NCI-H524 treated with DMSO at 0.1 percent for 48 hours (cell line): ENCODE data around the gene ARHGEF17.

Experiments
- DNase-seq: peaks from one replicate; lab custom pipeline; 2025; lab: John Stamatoyannopoulos, UW

The ARHGEF17 gene

DNA sequence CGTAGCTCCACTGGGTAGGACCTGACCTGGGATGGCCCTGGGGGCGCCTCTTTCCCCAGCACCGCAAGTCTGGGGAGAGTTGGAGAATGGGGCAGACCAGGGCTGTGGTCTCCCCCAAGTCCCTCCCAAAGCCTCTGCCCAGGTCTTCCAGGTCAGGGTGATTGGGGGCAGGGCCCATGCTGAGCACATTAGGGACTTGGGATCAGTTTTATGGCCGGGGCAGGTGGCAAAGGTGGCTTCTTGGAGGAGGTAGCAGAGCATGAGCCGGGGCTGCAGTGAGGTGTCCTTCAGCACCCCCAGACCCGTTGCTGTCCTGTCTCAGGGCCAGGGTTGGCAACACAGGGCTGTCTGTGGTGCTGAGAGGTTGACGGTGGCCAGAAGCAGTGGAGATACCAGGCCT, 74.1 kb downstream of the ARHGEF17 start:
- DNase-seq, result no peak

DNA sequence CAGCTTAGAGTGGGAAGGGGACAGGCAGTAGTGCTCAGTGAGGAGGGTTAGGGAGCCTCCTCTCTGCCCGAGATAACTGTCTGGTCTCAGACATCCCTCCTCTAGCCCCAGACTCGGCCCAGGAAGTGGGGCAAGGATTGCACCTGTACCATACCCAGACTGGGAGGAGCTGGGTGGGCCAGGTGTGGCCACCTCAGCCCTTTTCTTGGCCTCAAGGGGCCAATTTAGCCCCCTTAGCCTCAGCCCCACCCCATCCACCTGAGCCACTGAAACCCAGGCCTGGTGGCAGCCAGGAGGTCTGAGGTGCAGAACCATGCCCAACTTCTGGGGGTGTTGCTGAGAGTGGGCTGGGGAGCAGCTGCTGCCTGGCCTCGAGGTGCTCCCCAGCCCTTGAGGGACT, 74.7 kb downstream of the ARHGEF17 start:
- DNase-seq, result no peak

DNA sequence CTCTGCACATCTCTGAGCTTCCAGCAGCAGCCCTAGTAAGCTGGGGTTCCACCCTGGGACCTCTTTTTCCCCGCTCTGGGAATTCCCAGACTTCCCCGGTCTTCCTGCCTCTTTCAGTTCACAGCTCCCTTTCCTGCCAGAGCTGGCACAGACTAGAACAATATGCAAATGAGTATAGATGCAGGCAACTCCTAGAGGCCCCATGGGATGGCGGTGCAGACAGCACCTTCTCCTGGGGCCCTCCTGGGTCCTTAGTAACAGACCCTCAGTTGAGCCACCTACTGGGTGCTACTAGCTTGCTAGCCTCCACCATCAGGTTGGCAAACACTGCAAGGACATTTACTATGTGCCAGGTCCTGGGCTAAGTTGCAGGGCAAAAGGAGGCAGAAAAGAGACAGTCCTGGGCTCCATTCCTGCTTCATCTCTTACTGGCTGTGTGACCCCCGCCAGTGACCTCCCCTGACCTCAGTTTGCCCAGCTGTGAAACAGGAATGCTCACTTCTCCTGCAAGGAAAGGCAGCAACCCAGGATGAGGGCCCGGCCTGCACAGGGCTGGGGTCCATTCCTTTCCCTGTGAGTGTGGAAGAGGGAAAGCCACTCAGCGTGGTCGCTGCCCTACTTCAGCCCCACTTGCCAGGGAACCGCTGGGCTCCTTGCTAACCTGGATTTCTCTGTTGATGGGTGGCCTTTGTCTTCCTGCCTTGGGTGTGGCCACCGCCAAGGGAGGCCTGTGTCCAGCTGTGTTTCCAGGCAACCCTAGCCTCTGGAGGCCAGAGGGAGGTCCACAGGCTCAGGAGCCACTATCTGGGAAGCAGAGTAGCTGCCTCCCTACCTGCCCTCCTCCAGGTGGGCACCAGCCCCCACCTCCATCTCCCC, 75.4 kb downstream of the ARHGEF17 start:
- no peak for DNase-seq

DNA sequence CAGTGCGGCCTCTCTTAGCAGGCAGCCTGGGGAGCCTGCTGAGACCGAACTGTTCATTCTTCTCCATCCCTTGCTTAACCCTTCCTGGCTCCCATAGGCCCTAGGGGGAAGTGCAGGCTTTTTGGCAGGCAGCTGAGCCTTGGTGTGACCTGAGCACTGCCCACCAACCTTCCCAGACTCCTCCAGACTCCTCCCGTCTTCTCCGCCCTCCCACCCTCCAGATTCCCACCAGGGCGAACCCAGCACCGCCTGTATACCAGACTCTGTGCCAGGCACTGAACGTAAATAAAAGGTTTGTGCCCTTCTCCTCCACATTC, 76.0 kb downstream of the ARHGEF17 start:
- no peak for DNase-seq

DNA sequence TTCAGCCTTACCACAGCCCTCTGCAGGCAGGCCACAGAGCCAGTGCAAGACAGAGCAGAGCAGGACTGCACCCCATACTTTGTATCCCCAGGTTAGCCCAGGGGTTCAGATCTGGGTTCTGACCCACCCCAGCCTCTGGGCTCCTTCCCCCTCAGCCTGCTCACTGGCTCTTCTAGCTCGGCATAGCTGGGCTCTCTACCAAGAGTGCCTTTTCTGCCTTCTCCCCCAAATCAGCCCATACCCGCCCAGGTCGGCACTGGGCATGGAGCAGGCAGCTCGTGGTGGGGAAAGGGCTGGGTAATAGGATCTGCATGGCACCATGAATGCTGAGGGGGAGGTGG, 76.4 kb downstream of the ARHGEF17 start:
- DNase-seq, result no peak

DNA sequence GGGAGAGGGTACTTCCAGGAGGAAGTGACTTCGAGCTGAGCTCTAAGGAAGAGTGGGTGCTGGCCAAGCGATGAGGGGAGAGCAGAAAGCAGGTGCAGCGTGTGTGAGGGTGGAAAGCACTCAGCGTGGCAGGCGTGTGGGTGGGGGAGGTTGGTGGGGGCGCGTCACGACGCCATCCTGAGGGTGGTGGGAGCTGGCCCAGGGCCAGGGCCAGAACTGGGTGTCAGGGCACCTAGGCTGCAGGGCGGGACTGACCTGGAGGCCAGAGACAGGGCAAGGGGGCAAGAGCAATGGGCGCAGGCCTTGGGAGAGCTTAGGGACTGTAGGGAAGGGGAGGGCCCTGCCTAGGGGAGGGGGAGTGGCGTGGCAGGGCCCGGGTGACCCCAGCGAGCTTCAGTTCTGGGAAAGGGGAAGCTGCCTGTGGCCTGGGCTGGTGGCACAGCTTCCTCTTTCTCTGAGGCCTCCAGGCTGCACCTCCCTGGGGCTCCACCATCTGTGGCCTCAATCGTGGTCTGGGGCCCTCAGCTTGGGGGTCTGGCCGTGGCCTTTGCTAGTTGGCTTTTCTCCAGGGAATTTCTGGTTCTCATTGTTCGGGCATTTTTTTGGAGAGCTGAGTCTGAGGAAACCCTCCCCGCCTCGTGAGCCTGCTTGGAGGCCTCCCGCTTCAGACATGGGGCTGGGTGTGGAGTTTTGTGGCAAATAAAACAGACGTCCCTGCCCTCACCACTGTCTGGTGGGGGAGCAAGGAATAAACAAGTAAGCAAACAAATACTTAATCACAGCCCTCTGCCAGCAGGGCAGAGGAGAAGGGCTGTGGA, 77.0 kb downstream of the ARHGEF17 start:
- no peak for DNase-seq

DNA sequence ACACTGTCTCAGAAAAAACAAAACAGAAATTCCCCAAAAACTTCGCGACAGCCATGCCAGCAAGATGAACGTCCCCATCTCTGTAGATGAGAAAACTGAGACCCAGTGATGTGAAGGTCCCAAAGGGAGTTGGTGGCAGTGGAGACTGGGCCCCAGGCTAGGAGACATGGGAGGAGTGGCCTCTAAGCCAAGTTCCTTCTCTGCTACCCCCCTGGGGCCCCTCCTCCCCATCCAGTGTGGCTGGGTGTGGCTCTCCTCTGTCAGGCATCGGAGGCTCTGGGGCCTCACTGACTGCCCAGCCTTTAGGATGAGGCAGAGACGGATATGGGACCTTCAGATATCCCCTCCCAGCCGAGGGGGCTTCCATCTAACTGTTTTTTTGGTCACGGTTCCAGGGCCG, 77.9 kb downstream of the ARHGEF17 start:
- DNase-seq, result no peak

DNA sequence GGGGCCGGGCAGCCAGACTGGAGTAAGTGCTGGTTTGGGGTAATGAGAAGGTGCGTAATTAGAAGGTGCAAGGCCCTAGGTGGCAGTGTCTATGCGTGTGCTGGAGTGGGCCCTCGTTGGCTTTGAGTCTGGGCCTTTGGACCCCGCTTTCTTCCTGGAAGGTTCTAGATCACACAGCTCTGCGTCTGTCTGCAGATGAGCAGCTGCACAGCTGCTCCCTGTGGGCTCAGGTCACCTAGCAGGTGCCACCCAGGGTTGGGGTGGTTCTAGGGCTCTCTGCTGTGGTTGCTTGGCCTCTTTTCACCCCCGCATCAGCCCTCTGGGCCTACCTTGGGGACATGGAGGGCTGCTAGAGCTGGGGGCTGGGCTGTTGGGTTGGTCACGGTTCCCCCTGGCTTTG, 78.5 kb downstream of the ARHGEF17 start:
- DNase-seq, result no peak

DNA sequence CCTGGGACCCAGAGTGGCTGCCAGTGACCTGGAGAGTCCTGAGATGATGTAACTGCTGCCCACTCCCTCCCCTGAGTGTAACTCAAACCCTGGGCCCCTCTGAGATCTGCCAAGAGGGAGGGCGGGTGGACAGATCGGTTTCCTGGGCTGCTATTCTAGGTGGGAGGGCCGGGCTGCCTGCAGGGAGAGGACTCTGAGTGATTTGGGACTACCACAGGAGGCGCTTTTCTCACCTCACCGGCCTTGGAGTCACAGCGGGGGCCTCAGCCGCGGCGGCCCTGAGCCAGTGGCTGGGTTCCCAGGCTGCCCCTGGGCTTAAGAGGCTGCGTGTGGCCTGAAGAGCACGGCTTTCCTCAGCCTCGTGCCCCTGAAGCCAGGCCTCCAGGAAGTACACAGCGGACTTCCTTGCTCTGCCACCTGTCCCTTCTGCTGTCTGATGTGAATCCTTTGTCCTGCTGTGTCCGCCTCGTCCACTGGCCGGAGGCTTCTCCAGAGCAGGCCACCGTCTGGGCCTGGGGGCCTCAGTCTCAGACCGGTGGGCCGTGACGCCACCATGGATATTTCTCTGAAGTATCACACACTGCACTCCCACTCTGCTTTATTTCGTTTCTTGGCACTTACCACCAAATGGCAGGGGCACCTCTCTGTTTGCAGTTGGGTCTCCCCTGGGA, 79.7 kb downstream of the ARHGEF17 start:
- DNase-seq, result no peak

DNA sequence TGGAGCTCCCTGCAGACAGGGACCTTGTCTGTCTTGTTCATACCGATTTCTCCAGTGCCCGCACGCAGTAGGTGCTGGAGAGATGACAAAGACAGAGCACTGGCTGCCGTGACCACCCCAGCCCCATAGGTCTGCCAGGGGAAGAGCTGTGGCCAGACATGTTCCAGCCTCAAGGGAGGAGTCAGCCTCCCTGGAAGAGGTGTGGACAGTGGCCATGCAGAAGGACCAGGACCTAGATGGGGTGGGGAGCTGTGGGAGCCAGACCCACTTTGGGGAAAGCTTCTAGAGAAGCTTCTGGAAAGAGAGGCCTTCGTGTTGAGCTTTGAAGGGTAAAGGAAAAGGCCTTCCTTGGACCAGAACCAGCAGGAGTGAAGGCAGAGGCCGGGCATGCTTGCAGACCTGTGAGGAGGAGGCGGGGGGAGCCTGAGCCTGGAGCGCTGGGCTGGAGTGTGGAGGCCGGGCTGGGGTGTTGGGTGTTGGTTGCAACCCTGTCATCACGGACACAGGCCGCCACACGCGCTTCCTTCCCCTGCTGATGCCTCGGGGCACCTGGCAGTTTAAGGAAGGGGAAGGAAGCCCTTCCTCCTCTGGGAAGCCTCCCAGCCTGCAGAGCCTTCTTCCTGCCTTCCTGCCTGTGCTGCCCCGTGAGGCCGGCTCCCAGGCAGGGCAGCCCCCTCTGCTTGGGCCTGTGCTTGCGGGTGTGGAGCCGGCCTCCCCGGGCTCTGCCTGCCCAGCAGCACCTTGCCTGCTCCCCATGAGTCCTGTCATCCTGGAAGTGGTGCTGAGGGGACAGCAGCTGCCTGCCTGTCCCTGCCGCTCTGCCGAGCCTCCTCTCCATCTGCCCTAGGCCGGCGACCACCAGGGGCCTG, 80.4 kb downstream of the ARHGEF17 start:
- DNase-seq, result no peak

DNA sequence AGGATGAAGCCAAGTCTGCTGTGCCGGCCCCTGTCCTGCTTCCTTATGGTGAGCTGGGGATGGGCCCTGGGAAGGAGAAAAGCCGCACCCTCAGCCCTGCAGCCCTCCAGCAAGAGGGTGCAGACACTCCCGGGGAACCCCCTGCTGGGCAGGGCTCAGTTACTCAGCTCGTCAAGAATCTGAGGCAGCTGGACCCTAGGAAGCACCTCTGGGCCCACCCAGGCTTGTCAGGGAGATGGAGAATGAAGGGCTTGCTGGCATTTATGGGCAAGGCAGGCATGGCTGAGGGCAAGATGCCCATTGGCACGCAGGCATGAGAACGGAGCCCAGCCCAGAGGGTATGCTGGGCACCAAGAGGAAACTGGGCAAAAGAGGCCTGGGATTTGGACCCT, 81.1 kb downstream of the ARHGEF17 start:
- no peak for DNase-seq

DNA sequence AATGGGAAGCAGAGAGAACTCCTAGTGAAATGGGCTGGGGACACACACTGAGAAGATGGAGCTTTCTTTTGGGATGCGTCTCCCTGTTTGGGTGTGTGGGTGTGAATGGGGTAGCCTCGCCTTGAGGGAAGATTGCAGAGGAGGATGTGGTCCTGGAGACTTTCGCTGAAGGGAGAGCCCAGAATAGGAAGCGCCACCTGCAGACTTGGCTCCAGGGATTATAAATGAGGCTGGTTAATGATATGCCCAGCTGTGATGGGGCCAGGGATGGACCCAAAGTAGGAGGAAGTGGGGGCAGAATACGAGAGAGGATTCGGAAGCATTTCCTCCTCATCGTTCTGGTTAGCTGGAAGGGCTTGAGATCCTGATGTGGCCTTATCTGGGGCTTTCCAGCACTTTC, 81.8 kb downstream of the ARHGEF17 start:
- DNase-seq, result no peak

DNA sequence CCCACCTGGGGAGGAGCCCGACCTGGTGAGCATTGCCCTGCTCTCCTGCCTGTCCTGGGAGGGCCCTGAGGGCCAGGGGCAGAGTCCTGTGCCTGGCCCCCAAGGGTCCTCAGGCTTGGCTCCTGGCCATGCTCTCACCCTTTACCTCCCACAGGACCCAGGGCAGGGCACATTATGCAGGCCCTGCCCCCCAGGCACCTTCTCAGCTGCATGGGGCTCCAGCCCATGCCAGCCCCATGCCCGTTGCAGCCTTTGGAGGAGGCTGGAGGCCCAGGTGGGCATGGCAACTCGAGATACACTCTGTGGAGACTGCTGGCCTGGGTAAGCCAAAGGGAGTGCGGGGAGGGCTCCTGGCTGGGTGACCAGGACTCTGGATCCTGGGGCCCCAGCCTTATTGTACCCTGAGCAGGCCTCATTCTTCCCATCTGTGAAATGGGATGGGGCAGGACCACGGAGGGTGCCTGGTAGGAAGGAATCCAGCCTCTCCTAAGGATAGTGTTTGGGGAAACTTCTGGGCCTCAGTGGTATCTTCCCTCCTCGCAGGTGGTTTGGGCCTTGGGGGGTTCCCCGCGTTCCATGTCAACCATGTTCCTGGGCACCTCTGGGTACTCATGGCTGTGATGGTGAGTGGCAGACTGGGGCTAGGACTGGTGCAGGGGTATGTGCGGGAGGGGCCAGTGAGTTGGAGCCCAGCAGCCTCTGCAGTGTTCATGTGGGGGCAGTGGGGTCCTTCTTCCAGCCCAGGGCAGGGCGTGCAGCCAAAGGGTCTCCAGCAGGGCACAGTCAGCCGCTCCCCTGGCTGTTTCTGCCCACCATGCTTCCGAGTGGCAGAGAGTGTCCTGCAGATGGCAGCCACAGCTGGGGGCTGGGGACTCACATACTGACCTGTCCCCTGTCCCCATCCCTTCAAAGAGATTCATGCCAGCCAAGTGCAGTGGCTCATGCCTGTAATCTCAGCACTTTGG, 82.8 kb downstream of the ARHGEF17 start:
- DNase-seq, result no peak

DNA sequence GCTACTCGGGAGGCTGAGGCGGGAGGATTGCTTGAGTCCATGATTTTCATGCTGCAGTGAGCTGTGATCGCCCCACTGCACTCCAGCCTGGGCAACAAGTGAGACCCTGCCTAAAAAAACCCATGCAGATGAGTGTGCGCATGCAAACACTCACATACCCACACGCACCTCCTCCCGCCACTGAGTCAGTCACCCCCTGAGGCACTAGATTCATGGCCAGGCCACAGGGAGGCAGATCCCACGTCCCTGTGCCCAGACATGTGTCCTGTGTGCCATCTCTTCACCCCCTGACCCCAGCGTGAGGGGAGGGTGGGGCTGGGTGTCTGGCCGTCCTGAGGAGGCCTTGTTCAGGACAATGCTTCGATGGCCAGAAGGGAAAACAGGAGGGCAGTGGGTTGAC, 83.6 kb downstream of the ARHGEF17 start:
- no peak for DNase-seq

DNA sequence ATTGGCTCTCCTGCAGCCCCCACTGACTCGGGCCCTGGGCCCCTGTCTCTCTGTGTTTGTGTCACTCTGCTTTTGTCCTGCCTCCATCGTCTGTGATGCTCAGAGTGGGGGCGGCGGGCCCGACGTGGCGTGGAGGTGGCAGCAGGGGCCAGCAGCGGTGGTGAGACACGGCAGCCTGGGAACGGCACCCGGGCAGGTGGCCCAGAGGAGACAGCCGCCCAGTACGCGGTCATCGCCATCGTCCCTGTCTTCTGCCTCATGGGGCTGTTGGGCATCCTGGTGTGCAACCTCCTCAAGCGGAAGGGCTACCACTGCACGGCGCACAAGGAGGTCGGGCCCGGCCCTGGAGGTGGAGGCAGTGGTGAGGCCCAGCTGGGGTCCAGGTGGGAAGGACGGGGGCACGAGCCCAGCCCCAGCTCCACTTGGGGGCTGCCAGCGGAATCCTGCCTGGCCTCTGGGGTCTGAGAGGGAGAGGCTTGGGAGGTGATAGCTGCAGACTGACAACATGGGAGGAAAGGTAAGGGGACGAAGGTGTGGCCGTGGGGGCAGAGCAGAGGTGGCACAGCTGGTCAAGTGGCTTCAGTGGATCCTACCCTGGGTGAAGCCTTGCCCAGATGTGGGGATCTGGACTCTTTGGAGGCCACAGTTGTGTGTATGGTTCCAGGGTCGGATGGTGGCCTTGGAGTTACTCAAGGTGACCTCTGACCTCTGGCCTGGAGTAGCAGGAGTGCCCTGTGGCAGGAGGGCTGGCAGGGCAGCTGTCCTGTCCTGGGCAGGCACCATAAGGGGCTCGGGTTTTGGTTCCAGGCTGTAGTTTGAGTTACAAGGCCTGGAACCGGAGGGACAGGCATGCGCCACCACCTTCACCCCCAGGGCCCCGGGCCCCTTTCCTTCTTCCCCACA, 84.3 kb downstream of the ARHGEF17 start:
- DNase-seq, result no peak

DNA sequence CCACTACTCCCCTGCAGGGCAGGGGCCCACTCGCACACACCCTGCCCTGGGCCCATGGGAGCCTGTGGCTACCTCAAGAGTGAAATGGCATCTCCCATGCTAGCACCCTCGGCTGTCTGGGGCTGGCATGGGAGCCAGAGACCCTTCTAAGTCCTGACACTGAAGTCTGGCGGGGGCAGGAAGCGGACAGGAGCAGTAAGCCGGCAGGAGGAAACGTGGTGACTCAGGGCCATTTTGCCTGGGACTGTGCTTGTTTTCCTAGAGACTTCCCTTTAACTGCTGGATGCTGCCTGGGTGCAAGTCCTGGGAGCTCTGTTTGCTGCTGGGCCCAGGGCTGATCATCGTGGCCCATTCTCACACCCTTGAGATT, 84.9 kb downstream of the ARHGEF17 start:
- DNase-seq, result no peak

DNA sequence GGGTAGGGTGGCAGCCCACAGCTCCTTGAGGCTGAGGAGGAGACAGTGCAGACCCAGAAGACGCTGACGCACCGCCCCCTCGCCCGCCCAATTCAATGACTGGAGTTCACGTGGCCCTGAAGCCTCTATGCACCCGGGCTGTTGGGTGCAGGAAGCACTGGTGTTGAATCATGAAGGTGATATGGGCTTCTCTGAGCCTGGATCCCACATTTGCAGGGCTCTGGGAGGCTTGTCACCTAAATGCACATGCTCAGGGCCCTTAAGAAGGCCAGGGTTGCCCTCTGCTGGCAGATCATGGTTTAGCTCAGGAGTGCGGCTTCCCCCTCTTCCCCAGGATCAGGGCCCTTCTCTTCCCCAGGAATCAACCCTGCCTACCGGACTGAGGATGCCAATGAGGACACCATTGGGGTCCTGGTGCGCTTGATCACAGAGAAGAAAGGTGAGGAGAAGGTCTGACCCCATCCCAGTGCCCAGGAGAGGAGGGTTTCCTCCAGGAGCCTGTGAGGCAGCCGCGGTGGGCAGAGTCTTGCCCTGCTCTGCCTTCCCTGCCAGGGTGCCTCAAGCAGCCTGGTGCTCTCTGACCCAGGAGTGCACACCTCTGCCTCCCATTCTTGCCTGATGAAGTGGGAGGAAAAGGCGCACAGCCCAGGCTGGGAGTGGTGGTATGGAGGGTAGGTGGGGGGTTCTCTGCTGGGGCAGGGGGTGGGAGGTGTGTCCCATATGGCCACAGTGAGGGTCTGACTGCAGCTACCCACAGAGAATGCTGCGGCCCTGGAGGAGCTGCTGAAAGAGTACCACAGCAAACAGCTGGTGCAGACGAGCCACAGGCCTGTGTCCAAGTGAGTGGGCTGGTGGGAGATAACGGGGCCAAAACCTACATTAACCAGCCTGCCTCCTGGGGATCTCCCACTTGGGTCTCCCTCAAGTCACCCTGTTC, 85.7 kb downstream of the ARHGEF17 start:
- no peak for DNase-seq

DNA sequence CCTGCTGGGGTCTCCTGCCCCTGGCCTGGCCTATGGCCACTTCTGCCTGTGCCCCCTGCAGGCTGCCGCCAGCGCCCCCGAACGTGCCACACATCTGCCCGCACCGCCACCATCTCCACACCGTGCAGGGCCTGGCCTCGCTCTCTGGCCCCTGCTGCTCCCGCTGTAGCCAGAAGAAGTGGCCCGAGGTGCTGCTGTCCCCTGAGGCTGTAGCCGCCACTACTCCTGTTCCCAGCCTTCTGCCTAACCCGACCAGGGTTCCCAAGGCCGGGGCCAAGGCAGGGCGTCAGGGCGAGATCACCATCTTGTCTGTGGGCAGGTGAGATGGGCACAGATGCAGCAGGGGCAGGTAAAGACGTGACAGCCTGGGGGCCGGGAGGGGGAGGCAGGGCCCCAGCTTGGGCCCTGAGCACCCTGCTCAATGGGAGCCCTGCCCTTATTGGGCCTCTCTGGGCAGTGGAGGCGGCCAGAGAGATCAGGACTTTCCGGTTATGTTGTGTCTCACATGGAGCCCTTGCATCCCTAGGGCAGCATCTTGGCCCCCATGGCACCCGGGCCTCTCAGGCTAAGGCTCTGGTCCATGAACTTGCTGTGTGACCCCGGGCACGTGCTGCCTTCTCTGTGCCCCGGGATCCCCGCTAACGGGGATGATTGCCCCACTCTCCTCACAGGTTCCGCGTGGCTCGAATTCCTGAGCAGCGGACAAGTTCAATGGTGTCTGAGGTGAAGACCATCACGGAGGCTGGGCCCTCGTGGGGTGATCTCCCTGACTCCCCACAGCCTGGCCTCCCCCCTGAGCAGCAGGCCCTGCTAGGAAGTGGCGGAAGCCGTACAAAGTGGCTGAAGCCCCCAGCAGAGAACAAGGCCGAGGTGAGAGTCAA, 86.6 kb downstream of the ARHGEF17 start:
- no peak for DNase-seq
